GM21576 (cell line): Measurements from ENCODE around the gene GABRR1.
"Not testable (repeated sequence)": the region's sequence is repeated elsewhere in the genome, so short reads cannot be mapped to it uniquely, and the experiment has no call there.

Source experiments
- ATAC-seq: cut with Tn5 transposase; IDR thresholded peaks from one replicate; pipeline ENCODE4 v1.9.1; 2021; ENCODE audit warnings: mild to moderate bottlenecking, moderate library complexity; ENCODE audit not compliant: unreplicated experiment

Gene GABRR1

DNA sequence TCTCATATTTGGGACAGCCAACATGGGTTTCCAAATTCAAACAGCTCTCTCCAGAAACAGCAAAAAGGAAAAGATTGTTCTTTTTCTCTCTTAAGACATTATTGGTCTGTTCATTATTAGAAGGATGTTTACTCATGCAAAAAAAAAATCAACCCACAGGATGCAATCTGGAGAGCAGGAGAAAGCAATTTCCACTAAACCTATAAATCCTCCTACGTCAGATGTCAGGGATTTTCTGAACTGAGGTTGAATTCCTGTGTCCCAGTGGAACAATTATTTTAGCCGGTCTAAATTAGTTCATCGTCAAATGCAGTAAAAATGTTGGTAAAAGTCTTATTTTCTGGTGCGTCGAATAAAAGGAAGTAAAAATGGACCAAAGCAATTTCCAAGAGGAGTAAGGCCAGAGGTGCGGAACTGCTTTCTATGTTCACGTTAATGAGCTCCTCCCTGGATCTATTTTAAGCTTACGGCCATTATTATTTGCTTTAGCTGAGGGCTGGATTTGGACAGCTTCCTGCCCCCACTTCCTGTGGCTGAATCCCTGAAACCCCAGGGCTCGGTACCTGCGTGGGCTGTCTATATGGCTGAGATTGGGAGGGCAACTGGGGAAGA lies at the start of gene GABRR1:
TSS of gene GABRR1 (minus strand) at position 60 of the 612 bp plus-strand sequence. CDS start at position 24, 36 bp downstream.
- no peak for ATAC-seq

DNA sequence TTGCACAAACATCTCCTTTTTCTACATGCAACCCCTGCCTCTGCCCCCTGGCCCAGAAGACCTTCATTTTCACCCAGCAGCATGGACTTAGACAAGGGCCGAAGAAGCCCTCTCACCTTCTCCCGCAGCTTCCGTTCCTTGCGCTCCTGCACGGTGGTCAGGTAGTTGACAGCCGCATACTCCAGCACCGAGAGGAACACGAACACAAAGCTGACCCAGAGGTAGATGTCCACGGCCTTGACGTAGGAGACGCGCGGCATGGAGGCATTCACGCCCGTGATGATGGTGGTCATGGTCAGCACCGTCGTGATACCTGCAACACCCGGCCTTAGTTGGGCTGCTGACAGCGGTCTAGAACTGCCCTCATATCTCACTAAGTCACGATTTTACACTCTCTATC lies 47.1 kb upstream of the GABRR1 start:
- no peak for ATAC-seq

DNA sequence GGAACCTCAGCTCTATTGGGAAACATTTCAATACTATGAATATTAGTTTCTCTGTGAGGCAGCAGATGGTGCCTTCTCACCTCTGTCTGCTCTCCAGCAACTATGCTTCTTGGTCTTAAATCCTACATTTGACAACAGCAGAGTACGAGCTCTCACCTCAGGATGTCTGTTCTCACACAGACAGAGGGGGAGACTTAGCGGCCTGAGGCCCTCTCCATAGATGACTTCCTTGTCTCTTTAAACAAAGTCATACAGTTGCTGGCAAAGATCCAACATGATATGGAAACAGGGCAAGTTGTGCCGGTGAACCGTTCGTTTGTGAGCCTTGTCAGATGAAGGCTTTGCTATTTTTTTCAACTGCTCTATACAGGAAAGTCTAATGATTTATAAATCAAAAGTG lies 43.7 kb upstream of the GABRR1 start:
- no peak for ATAC-seq

DNA sequence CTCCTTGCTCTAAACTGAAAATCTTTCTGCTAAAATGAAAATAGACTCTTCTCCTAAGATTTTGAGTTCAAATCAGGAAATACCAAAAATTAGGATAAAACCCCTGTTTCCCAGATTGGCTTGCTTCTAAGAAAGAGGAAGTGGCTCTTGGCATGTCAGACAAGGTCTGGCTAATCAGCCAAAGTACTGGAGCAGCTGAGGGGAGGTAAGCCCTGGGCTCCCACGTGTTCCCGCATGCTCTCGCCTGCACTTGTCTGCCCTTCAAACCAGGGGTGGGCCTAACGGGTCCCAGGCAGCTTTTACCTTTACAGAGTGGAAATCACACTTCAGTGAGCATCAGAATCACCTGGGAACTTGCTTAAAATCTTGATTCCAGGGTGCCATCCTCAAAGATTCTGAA lies 43.2 kb upstream of the GABRR1 start:
- ATAC-seq: peak; percentile 40

DNA sequence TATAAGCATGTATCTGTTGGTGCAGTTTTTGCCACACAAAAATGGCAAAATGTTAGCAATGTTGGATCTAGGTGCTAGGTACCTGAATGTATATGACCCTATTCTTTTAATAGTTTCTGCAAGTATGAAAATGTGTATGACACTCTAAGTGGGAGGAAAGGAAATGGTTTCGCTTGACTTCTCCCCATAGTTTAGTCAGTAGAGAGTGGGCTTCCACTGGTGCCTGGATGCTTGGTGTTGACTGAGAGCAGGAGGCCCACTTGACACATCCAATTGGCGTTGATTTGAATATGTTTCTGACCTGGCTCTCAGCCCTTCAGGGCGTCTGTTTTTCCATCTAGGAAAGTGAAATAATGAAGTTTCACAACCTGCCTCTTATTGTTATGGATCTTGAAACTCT lies 41.8 kb upstream of the GABRR1 start:
- ATAC-seq: peak; percentile 69

DNA sequence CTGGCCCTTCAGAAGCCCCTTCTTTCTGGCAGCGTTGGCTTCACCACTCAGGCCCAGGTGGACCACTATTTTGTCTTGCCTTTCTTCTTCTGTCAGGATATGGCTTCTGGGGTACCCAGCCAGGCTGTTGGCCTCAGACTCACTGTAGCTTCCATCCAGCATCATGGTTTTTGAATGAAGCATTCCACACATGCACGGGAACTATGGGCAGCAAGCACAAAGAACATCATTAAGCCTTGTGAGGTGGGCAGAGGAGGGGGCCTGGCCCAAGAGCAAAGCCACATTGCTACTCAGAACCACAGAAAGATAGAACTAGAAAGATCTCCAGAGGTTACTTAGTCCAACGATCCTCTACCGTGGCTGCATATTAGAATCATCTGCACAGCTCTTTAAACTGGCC lies 40.6 kb upstream of the GABRR1 start:
- no peak for ATAC-seq

DNA sequence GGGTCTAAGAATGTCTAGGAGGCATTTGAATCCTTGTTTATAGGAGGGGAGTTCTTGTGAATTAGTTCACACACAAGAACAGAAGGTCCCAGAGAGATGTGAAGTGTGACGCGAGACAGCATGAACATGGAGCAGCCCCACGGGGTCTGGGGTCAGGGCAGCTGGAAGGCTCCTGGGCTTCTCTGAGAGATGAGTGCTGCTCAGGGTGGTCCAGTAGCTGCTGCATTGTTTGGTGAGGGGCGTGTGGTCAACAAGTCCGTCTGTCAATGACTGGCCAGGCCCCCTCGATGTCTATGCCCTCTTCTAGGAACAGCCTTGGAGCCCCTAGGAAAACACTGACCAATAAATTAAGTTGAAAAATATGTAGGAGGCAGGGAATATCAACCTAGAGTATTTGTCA lies 40.2 kb upstream of the GABRR1 start:
- ATAC-seq: no peak

DNA sequence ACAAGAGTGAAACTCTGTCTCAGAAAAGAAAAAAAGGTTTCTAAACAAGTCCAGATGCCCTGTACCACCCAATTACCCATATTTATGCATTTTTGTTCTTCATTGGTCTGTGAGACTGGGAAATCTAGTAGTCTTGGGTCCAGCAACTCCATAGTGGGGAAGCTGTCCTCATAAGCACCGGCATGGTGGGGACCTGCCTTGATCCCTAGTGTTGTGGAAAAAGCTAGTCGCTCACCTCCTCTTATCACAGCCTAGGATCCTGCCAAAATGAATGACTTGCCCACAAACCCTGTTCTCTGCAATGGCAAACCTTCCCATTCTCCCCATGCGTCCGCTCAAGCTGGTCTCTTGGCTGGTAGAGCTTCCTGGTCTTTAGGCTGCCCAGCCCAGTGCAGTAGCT lies 38.3 kb upstream of the GABRR1 start:
- ATAC-seq: no peak

DNA sequence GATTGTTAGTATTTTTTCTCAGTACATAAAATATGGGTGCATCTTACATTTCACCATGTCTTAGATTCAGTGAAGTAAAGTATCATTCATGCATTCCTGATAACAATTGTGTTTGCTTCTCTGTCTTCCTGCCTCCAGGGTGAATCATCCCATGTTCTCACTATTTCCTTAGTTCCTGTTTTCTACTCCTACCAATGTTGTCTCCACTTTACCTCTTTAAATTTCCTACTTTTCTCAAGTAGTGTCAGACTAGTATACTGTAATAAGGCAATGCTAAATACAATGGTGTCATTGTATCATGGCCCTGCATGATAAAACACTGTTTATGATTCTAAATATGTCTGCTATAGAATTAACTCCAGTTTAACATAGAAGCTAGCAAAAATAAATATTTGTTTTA lies 37.4 kb upstream of the GABRR1 start:
- ATAC-seq: no peak

DNA sequence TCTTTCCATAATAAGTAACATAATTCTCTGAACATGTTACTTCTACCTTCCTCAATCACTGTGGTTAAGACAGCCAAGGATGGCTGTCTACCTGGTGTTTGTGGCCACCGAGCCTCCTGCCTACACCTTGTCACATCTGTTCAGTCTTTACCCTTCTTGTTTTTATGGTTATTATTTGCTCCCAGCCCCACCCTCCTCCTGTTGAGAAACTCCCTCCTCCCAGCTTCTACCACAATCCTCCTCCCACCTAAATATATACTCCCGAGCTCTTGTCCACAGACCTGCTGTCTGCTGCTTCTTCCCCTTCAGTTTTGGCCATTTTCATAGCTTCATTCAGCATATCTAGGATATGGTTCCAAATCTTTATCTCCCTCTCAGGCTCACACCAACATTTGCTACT lies 35.7 kb upstream of the GABRR1 start:
- no peak for ATAC-seq

DNA sequence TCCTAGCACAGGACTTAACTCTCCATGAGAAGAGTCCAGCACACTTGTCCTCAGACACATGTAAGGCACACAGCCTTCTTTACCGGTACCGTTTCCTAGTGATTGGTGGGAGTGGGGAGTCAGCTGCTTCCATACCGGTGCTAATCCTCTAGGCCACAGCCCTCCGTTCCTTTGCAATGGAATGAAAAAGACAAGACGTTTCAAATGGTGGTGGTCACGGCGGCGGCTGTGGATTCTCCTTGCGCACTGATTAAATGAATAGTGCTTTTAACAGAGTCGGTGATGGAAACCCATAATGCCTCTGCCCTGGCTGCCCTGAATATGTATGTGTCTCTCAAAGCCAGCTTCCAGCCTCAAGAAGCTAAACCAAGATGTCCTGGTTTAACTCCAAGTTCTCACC lies 34.8 kb upstream of the GABRR1 start:
- ATAC-seq: no peak

DNA sequence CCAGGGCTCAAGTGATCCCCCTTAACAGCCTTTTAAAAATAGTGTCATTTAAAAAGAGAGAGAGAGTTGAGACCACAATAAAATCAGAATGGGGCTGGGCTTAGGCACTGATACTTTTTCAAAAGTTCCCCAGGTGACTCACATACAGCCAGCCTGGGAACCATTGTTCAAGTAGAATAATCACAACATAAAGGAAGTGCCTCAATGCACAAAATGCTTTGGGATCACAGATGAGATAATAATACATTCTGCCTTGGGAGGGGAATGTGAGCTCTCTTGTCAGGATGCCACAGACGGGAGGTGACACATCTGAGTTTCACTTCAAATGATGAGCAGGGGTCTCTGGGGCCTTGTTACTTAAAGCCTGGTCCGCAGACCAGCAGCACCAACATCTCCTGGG lies 34.0 kb upstream of the GABRR1 start:
- no peak for ATAC-seq

DNA sequence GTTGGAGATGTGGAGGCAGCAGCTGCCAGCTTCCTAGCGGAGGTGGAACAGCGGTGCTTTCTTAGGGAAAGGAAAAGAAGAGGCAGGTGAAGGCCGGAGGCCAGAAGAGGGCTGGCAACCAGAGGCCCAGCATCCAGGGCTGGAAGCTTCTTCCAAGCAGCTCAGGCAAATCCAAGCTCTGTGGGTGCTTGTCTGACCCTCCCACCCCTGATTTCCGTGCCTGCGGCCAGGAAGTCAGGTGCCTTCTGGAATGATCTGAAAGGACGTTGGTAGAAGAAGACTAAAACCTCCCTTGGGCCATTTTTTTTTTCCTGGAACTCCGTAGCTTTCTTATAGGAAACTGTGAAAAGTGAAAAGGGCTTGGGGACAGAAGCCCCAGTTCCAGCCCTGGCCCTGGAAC lies 33.1 kb upstream of the GABRR1 start:
- ATAC-seq: no peak

DNA sequence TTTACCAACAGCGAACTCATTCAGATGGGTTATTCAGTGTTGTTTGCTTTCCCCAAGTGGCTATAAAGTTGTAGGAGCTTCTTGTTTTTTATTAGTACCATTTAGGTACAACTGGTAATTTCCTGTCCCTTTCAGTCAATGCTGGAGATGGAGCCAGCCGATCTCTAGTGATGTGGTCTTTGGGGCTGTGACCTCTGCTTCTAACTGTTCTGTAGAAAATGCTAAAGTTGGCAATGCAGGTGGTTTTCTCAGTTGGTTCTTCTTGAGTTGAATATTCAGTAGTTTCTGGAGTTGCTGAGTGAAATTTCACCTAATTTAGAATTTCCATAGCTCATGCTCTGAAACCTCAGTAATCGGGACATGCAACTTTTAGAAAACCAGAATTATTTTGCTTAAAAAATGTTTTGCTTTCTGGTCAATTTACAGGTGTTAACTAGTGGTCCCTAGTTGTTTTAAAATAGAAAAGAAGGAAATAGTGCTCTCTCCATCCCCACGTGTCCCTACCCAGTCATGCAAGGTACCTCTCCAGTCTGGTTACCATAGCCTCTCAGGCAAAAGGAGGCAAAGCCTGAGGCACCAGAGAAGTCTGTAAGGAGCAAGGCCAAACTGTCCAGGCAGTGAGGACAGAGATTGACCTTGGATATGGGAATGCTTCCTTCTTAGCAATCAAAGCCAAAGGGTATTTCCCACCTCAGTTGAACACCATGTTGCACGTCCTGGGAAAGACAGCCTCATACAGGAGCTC lies 27.3 kb upstream of the GABRR1 start:
- no peak for ATAC-seq

DNA sequence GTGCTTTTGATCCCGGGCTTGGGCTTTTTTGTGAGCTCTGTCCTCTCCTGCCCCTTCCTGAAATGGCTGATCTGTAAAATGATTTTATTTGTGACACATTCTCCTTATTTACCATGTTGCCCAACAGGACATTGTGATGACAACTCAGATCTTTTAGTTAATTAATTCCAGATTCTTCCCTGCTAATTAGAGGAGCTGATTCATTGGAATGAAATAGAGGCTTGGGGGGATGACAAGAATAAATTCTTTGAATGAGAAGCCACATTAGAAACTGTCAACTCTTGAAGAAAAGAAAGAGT lies 26.1 kb upstream of the GABRR1 start:
- ATAC-seq: no peak

DNA sequence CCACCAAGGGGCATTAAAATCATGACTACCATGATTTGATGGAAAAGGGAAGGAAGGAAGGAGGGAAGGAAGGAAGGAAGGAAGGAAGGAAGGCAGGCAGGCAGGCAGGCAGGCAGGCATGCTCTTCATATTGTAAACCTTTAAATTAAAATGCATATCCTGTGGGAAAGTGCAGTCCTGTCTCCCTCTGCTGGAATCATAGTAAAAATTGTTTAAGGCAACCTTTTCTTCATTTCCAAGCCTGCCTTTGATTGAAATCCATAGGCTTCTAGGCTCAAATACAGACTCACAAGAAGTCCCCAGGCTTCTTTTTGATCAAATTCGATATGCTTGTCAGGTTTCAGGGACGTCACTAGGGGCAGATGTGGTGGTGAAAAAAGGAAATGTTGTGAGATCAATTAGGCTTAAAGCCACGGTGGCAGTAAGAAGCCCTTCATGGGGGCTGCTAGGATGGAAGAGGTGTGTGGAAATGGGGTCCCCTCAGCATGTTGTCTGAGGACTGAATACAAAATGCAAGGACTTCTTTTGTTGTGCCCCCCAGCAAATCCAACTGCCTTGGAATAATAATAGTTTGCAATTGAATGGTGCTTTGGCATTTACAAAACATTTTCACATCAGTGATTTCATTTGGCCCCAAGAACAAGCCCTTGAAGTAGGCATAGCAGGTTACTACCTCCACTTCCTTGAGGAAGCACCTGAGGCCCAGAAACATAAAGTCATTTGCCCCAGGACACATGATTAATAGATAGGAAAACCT lies 25.6 kb upstream of the GABRR1 start:
- no peak for ATAC-seq

DNA sequence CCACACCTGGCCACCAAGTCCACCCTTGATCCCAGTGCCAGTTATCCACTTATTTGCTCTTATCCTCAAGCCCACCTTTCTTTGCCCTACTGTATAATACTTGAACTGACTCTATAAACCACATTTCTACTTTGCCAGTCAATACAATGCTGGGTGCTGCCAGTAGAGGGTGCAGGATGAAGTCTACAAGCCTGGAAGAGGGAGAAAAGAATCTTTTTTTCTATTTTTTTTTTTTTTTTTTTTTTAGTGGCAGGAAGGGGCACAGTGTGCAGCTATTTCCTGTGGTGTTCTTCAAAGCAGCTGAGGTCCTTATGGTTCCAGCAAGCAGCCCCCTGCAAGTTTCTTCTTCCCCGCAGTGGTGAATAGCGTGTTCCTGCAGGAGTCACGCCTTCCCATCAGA lies 22.2 kb upstream of the GABRR1 start:
- ATAC-seq: no peak

DNA sequence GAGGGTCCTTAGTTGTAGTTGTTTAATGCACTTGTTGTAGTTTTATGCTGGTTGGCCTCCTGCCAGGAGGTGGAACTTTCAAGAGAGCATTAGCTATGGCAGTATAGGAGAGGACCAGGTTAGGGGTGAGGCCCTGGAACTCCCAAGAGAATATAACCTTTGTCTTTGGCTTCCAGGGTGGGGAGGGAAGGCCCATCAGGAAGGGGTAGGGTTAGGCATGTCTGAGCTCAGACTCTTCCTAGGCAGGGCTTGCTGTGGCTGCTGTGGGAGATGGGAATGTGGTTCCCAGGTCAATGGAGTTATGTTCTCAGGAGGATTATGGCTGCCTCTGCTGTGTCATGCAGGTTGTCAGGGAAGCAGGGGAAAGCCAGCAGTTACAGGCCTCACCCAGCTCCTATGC lies 20.0 kb upstream of the GABRR1 start:
- no peak for ATAC-seq

DNA sequence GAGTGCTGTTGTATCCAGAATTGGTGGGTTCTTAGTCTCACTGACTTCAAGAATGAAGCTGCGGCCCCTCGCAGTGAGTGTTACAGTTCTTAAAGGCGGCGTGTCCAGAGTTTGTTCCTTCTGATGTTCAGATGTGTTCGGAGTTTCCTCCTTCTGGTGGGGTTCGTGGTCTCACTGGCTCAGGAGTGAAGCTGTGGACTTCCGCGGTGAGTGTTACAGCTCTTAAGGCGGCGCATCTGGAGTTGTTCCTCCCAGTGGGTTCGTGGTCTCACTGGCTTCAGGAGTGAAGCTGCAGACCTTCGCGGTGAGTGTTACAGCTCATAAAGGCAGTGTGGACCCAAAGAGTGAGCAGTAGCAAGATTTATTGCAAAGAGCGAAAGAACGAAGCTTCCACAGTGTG lies 16.4 kb upstream of the GABRR1 start:
- ATAC-seq: not testable (repeated sequence)

DNA sequence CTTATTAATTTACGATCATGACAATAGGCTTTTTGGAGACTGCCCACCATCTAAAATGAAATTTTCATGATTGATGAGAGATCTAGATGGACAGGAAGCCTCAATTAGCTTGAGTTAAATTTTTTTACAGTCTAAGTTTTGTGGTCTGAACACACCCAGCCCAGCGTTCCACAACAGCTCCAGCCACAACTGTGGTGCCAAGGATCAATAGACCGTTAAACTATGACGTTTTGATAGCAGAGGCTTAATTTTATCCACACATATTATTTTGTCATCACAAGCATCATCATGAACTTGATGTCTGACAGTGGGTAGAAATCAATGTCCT lies 5.5 kb upstream of the GABRR1 start:
- ATAC-seq: no peak

DNA sequence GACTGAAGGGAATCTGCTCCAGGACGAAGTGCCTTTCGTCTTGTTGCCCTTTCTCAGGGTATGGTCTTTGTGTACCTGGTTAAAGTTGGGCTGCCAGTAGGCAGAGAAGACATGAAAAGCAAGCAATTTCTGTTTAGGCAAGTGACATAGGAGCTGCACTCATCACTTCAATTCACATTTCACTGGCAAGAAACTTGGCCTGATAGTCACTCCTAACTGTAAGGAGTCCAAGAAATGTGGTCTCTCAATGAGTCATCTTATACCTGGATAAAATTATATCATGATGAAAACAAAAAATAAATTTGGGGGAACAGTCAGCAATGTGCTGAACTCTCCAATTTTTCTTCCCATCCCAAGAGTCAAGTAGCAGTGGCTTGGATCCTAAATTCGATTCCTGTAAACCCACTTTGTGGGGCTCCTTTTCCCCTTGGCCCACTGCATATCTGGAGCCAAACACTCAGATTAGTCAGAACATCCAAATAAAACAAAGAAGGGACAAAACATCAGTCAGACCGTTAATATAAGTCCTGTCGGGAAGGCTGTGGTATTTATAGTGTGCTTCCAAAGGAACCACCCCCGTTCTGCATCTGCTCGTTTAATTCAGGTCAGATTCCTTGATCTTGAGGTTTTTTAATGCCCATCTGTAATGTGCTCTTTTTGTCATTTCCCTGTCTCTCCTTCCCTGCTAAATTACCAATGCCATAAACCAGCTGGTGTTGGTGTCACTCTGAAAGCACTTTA lies 5.0 kb upstream of the GABRR1 start:
- ATAC-seq: no peak

DNA sequence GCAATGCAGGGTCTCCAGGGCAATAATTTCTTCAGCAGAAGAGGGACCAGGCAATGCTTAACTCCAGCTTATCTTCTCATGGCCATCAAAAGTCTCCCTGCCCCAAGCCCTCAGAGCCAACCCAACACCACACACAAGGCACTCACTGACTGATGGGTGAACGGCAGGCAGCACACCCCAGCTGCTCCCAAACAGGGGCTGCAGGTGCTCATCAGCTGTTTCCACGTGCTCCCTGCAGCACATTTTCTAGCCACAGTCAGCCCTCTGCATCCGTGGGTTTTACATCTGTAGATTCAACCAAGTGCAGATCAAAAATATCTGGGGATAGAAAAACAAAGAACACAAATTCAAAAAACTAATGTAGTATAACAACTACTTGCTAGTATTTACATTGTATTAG lies 4.0 kb upstream of the GABRR1 start:
- ATAC-seq: no peak
